Muscle of arm (tissue), 12 donors: Measurements from ENCODE around the gene ACTR8. TPM values are rescaled to one million over a fixed set of nuclear protein-coding genes. Genes with fewer than 3 reads are reported as not detected.

Source experiments
- DNase-seq: peaks from one replicate; pipeline ENCODE4 v3.0.0-alpha.2; 2013
- polyA plus RNA-seq, 12 donors: library from polyadenylated mRNA; unstranded; fragments of 120-200 nt; gene quantifications; one replicate each; pipeline ENCODE4 v1.2.1, GENCODE V29; 2013; ENCODE audit not compliant: insufficient read length in 12 of 12

Gene ACTR8
- polyA plus RNA-seq, 12 donors, result 17.9 to 30.3 (median 25.1) TPM; not detected in 1

- no peak for DNase-seq
These were observed 1.3 kb downstream of the ACTR8 start for GRCh38 chr3:53880396-53881345.

- no peak for DNase-seq
These were observed 16.0 kb downstream of the ACTR8 start for GRCh38 chr3:53865732-53866499.

GRCh38 chr3:53863145-53863544 is 18.8 kb downstream of the ACTR8 start:
- DNase-seq, result no peak

GRCh38 chr3:53862241-53862640 is 19.7 kb downstream of the ACTR8 start:
- no peak for DNase-seq

GRCh38 chr3:53860196-53860595 is 21.8 kb downstream of the ACTR8 start:
- DNase-seq, result no peak

- DNase-seq, result no peak
These were observed 22.8 kb downstream of the ACTR8 start for GRCh38 chr3:53859178-53859577.

GRCh38 chr3:53858096-53858741 is 23.7 kb downstream of the ACTR8 start:
- DNase-seq, result no peak

GRCh38 chr3:53856964-53857363 is 25.0 kb downstream of the ACTR8 start:
- DNase-seq, result no peak

- no peak for DNase-seq
These were observed 31.1 kb downstream of the ACTR8 start for GRCh38 chr3:53850895-53851294.

- no peak for DNase-seq
These were observed 32.0 kb downstream of the ACTR8 start for GRCh38 chr3:53849916-53850315.

- DNase-seq, result no peak
These were observed 35.1 kb downstream of the ACTR8 start for GRCh38 chr3:53846851-53847155.

GRCh38 chr3:53846134-53846850 is 35.7 kb downstream of the ACTR8 start, which contains the start of the genes CHDH and IL17RB:
CHDH (minus strand) TSS chr3:53846419; CDS start chr3:53824008, 22,411 bp downstream.
IL17RB (plus strand) TSS chr3:53846568; CDS start chr3:53846589, 21 bp downstream.
- peak; percentile 51 for DNase-seq

- no peak for DNase-seq
These were observed 36.1 kb downstream of the ACTR8 start for GRCh38 chr3:53845881-53846133.

GRCh38 chr3:53845103-53845880 is 36.7 kb downstream of the ACTR8 start:
- DNase-seq, result peak; percentile 67

- no peak for DNase-seq
These were observed 37.5 kb downstream of the ACTR8 start for GRCh38 chr3:53844262-53845102.

- no peak for DNase-seq
These were observed 38.5 kb downstream of the ACTR8 start for GRCh38 chr3:53843195-53844177.

GRCh38 chr3:53842436-53843194 is 39.3 kb downstream of the ACTR8 start:
- DNase-seq, result no peak

- no peak for DNase-seq
These were observed 40.7 kb downstream of the ACTR8 start for GRCh38 chr3:53841296-53841695.
